Neural cell (in vitro differentiated cells): ENCODE results near the gene HDLBP. TPM values are rescaled to one million over a fixed set of nuclear protein-coding genes. Genes with fewer than 3 reads are reported as not detected.

Source experiments
- H2AFZ ChIP-seq: fragments of 200-600, 300-800 bp; sonication (generic), shearing (Covaris generic); 2 replicates; pipeline ENCODE4 v1.6.0; 2014; ENCODE audit warnings: low read depth, mild to moderate bottlenecking, antibody characterized with exemption, low read length, moderate library complexity
- H3F3A ChIP-seq: fragments of 200-600 bp; shearing (Covaris generic); 2 replicates; pipeline ENCODE4 v1.6.1; 2016; ENCODE audit warnings: mild to moderate bottlenecking, moderate library complexity, mixed read lengths, antibody characterized with exemption, low read length; ENCODE audit not compliant: insufficient read depth, poor library complexity, severe bottlenecking
- H3K27ac ChIP-seq: fragments of 200-600, 300-800 bp; sonication (generic), shearing (Covaris generic); 2 replicates; pipeline ENCODE4 v1.5.1; 2014; ENCODE audit warnings: mild to moderate bottlenecking, low read length, moderate library complexity
- H3K27me3 ChIP-seq: fragments of 300-800, 200-600 bp; sonication (generic), shearing (Covaris generic); 2 replicates; pipeline ENCODE4 v1.6.0; 2014; ENCODE audit warnings: mild to moderate bottlenecking, low read depth, low read length, moderate library complexity; ENCODE audit not compliant: insufficient read depth
- H3K36me3 ChIP-seq: fragments of 300-800, 200-600 bp; sonication (generic), shearing (Covaris generic); 2 replicates; pipeline ENCODE4 v1.5.1; 2014; ENCODE audit warnings: mild to moderate bottlenecking, antibody characterized with exemption, low read length, moderate library complexity; ENCODE audit not compliant: insufficient read depth
- H3K4me2 ChIP-seq: fragments of 300-800, 200-600 bp; sonication (generic), shearing (Covaris generic); 2 replicates; pipeline ENCODE4 v1.6.0; 2014; ENCODE audit warnings: mild to moderate bottlenecking, low read length
- H3K4me3 ChIP-seq: fragments of 300-800, 200-600 bp; sonication (generic), shearing (Covaris generic); 2 replicates; pipeline ENCODE4 v1.5.1; 2014; ENCODE audit warnings: mild to moderate bottlenecking, low read length, moderate library complexity
- H3K79me2 ChIP-seq: fragments of 200-600 bp; shearing (Covaris generic); replicated peaks from 2 replicates; pipeline ENCODE4 v1.6.0; 2014; ENCODE audit warnings: mild to moderate bottlenecking, low read length, moderate library complexity; ENCODE audit not compliant: insufficient read depth
- H3K9ac ChIP-seq: fragments of 300-800, 200-600 bp; sonication (generic), shearing (Covaris generic); 2 replicates; pipeline ENCODE4 v1.6.1; 2016; ENCODE audit warnings: mild to moderate bottlenecking, low read length, mixed read lengths
- H3K9me2 ChIP-seq: fragments of 200-600 bp; shearing (Covaris generic); 2 replicates; pipeline ENCODE4 v1.6.1; 2016; ENCODE audit warnings: mild to moderate bottlenecking, low read length, mixed read lengths; ENCODE audit not compliant: insufficient read depth
- H3K9me3 ChIP-seq: fragments of 200-600, 300-800 bp; sonication (generic), shearing (Covaris generic); 2 replicates; pipeline ENCODE4 v1.6.1; 2016; ENCODE audit warnings: mild to moderate bottlenecking, mixed run types, low read length, moderate library complexity, mixed read lengths
- H4K20me1 ChIP-seq: fragments of 200-600 bp; shearing (Covaris generic); 2 replicates; pipeline ENCODE4 v1.6.1; 2016; ENCODE audit warnings: mild to moderate bottlenecking, mixed run types; ENCODE audit not compliant: insufficient read depth
- EP300 ChIP-seq: fragments of 450-650 bp; conservative IDR thresholded peaks from 2 replicates; pipeline ENCODE4 v1.6.1; 2014; ENCODE audit warnings: antibody characterized with exemption, mild to moderate bottlenecking, moderate library complexity; ENCODE audit not compliant: poor library complexity, severe bottlenecking
- EZH2 ChIP-seq: fragments of 200-600, 300-800 bp; shearing (Covaris generic), sonication (generic); IDR thresholded peaks from 2 replicates; pipeline ENCODE4 v1.6.1; 2014; ENCODE audit warnings: antibody characterized with exemption, low read length, borderline replicate concordance, mild to moderate bottlenecking; ENCODE audit not compliant: insufficient read depth, poor library complexity, severe bottlenecking
- MXI1 ChIP-seq: fragments of 450-650 bp; conservative IDR thresholded peaks from 2 replicates; pipeline ENCODE4 v1.6.1; 2014; ENCODE audit warnings: antibody characterized with exemption, mild to moderate bottlenecking; ENCODE audit not compliant: poor library complexity, severe bottlenecking
- POLR2AphosphoS5 ChIP-seq: IDR thresholded peaks from 2 replicates; pipeline ENCODE4 v1.6.1; 2012
- RAD21 ChIP-seq: fragments of 450-650 bp; conservative IDR thresholded peaks from 2 replicates; pipeline ENCODE4 v1.6.1; 2014; ENCODE audit warnings: antibody characterized with exemption, mild to moderate bottlenecking, moderate library complexity
- SMC3 ChIP-seq: fragments of 450-650 bp; conservative IDR thresholded peaks from 2 replicates; pipeline ENCODE4 v1.6.1; 2014; ENCODE audit warnings: antibody characterized with exemption, mild to moderate bottlenecking, moderate library complexity; ENCODE audit not compliant: poor library complexity
- TAF1 ChIP-seq: IDR thresholded peaks from 2 replicates; pipeline ENCODE4 v1.6.1; 2012; ENCODE audit warnings: low read depth
- polyA plus RNA-seq: library from polyadenylated mRNA; depleted of rRNA; stranded (reverse); fragments of >200 nt; gene quantifications from 2 replicates; pipeline ENCODE4 v1.2.3, GENCODE V29; 2014
- TF ChIP-seq, protein P1 (sequence below): IDR thresholded peaks from 2 replicates; pipeline ENCODE4 v1.6.1; 2012; ENCODE audit warnings: borderline replicate concordance
- TF ChIP-seq, protein P2 (sequence below): fragments of 450-650 bp; IDR thresholded peaks from 2 replicates; pipeline ENCODE4 v1.5.1; 2014; ENCODE audit warnings: antibody characterized with exemption, mild to moderate bottlenecking, moderate library complexity; ENCODE audit not compliant: poor library complexity, severe bottlenecking

Gene HDLBP
- polyA plus RNA-seq, 1 donor from 2014 or later = 61.9 TPM

DNA sequence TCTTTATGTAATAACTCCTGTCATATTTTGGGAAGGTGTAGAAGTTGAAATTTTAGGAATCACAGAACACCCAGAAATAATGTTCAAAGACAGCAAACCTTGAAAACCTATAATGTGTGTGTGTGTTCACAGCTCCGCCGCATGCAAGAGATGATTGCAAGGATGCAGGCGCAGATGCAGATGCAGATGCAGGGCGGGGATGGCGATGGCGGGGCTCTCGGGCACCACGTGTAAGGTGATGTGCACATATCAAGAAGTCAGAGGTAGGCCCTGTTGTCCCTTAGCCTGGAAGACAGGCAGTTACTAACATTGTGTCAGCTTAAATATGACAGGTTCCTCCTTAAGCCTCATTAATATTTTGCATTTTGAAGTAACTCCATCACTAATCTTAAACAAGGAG lies 34.5 kb upstream of the HDLBP start:
- Histone ChIP-seq H3K79me2 (no peaks in the 10 kb centered on the region), H4K20me1 (no peaks in the 10 kb centered on the region), H3K27ac (no peak overlapping the region), H2AFZ (no peak overlapping the region), H3K9ac (no peak overlapping the region), H3K36me3 (peaks cover 13% of the 10 kb centered on the region), H3K4me2 (no peak overlapping the region), H3K9me2 (no peaks in the 10 kb centered on the region), H3F3A (no peaks in the 10 kb centered on the region), H3K27me3 (no peaks in the 10 kb centered on the region), H3K9me3 (no peaks in the 10 kb centered on the region), H3K4me3 (no peak overlapping the region)
- TF ChIP-seq SMC3 = no peak
- TF ChIP-seq EZH2 = no peak
- TF ChIP-seq MXI1 = no peak
- TF ChIP-seq TAF1 = no peak
- no peak for TF ChIP-seq RAD21
- no peak for TF ChIP-seq EP300
- no peak for TF ChIP-seq POLR2AphosphoS5
- TF ChIP-seq, protein P1, sequence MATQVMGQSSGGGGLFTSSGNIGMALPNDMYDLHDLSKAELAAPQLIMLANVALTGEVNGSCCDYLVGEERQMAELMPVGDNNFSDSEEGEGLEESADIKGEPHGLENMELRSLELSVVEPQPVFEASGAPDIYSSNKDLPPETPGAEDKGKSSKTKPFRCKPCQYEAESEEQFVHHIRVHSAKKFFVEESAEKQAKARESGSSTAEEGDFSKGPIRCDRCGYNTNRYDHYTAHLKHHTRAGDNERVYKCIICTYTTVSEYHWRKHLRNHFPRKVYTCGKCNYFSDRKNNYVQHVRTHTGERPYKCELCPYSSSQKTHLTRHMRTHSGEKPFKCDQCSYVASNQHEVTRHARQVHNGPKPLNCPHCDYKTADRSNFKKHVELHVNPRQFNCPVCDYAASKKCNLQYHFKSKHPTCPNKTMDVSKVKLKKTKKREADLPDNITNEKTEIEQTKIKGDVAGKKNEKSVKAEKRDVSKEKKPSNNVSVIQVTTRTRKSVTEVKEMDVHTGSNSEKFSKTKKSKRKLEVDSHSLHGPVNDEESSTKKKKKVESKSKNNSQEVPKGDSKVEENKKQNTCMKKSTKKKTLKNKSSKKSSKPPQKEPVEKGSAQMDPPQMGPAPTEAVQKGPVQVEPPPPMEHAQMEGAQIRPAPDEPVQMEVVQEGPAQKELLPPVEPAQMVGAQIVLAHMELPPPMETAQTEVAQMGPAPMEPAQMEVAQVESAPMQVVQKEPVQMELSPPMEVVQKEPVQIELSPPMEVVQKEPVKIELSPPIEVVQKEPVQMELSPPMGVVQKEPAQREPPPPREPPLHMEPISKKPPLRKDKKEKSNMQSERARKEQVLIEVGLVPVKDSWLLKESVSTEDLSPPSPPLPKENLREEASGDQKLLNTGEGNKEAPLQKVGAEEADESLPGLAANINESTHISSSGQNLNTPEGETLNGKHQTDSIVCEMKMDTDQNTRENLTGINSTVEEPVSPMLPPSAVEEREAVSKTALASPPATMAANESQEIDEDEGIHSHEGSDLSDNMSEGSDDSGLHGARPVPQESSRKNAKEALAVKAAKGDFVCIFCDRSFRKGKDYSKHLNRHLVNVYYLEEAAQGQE = no peak
- TF ChIP-seq, protein P2, sequence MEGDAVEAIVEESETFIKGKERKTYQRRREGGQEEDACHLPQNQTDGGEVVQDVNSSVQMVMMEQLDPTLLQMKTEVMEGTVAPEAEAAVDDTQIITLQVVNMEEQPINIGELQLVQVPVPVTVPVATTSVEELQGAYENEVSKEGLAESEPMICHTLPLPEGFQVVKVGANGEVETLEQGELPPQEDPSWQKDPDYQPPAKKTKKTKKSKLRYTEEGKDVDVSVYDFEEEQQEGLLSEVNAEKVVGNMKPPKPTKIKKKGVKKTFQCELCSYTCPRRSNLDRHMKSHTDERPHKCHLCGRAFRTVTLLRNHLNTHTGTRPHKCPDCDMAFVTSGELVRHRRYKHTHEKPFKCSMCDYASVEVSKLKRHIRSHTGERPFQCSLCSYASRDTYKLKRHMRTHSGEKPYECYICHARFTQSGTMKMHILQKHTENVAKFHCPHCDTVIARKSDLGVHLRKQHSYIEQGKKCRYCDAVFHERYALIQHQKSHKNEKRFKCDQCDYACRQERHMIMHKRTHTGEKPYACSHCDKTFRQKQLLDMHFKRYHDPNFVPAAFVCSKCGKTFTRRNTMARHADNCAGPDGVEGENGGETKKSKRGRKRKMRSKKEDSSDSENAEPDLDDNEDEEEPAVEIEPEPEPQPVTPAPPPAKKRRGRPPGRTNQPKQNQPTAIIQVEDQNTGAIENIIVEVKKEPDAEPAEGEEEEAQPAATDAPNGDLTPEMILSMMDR = no peak

DNA sequence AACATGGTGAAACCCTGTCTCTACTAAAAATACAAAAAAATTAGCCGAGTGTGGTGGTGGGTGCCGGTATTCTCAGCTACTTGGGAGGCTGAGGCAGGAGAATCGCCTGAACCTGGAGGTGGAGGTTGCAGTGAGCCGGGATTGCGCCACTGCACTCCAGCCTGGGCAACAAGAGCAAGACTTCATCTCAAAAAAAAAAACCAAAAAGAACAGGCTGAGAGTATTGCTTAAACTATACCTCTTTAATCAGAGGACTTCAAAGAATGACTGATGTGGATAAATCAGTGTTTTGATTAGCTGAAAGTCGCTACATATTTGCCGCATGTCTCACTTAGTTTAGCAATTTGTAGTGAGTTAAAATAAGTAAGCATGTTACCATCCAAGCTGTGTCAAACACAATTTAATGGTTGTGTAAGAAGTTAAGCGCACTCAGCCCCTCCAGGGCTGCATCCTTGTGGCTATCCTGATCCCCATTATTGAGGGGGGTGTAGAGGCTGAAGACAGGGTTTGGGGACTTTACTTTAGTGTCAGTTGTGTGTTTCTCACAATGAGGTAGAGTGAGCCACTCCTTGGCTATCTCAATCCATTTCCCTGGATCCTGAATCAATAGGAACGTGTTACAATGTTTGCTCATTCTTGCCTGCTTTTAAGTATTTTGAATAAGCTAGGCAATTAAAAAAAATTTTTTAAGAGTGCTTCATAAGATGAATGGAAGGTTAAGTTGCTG lies 29.6 kb upstream of the HDLBP start:
- TF ChIP-seq, protein P2 = no peak
- TF ChIP-seq EZH2 (no peak), SMC3 (no peak), TAF1 (no peak)
- TF ChIP-seq, protein P1 = no peak
- Histone ChIP-seq H3F3A (no peaks in the 10 kb centered on the region), H3K36me3 (peaks cover 6% of the 10 kb centered on the region), H3K9me2 (no peaks in the 10 kb centered on the region), H3K27me3 (no peaks in the 10 kb centered on the region), H3K4me2 (no peak overlapping the region), H3K79me2 (no peaks in the 10 kb centered on the region), H3K27ac (no peak overlapping the region), H2AFZ (no peak overlapping the region), H3K9ac (no peak overlapping the region), H3K9me3 (no peaks in the 10 kb centered on the region), H3K4me3 (no peak overlapping the region), H4K20me1 (no peaks in the 10 kb centered on the region)
